Vagina (tissue), 2 donors: ENCODE data around the gene PLA2G4C. TPM values are rescaled to one million over a fixed set of nuclear protein-coding genes. Genes with fewer than 3 reads are reported as not detected.

ENCODE experiments used
- DNase-seq, 2 donors: peaks; one replicate each; pipeline ENCODE4 v3.0.0-alpha.2; 2017; ENCODE audit errors: extremely low spot score in 2 of 2
- H3K27ac ChIP-seq: fragments of 200-600 bp; sonication (generic); one replicate; pipeline ENCODE4 v1.5.1; 2019
- H3K27me3 ChIP-seq: fragments of 200-600 bp; sonication (generic); one replicate; pipeline ENCODE4 v1.5.1; 2019
- H3K36me3 ChIP-seq, 2 donors: fragments of 200-600 bp; sonication (generic); one replicate each; pipeline ENCODE4 v1.5.1; 2017 to 2019
- H3K4me1 ChIP-seq: fragments of 200-600 bp; sonication (generic); one replicate; pipeline ENCODE4 v1.5.1; 2019
- H3K4me3 ChIP-seq, 2 donors: fragments of 200-600 bp; sonication (generic); 1 replicate in 1 of 2; 2 replicates in 1 of 2; pipeline ENCODE4 v1.5.1; 2016 to 2019
- H3K9me3 ChIP-seq: fragments of 200-600 bp; sonication (generic); one replicate; pipeline ENCODE4 v1.5.1; 2019
- POLR2A ChIP-seq, 2 donors: fragments of 450-650 bp; IDR thresholded peaks; one replicate each; pipeline ENCODE4 v1.6.1; 2017; ENCODE audit warnings: antibody characterized with exemption in 2 of 2, mild to moderate bottlenecking in 2 of 2, moderate library complexity in 2 of 2
- POLR2AphosphoS5 ChIP-seq, 2 donors: sonication (generic); formaldehyde crosslinking; IDR thresholded peaks; one replicate each; pipeline ENCODE4 v1.9.0; 2017; ENCODE audit warnings: antibody characterized with exemption in 2 of 2, mild to moderate bottlenecking in 2 of 2, low read depth in 1 of 2; ENCODE audit not compliant: insufficient read depth in 1 of 2
- intact Hi-C: fragments of 100-400 bp; cut with DNase I; formaldehyde crosslinking; loops from one replicate; pipeline ENCODE4 v1.15.1; 2023
- total RNA-seq: library from RNA; depleted of rRNA; stranded (reverse); fragments of >200 nt; gene quantifications from one replicate; pipeline ENCODE4 v1.2.3, GENCODE V29; 2016
- TF ChIP-seq, protein P1 (sequence below), 3 experiments: fragments of 450-650 bp in 2 of 3; fragments of 200-600 bp in 1 of 3; sonication (generic) in 1 of 3; IDR thresholded peaks; one replicate each; pipeline ENCODE4 v1.5.1; 2017 to 2019; ENCODE audit warnings: antibody characterized with exemption in 3 of 3, mild to moderate bottlenecking in 2 of 3, moderate library complexity in 2 of 3

PLA2G4C gene
- total RNA-seq, 1 donor from 2014 or later, result 7.1 TPM

GRCh38 chr19:48121909-48122371, 11.3 kb upstream of the PLA2G4C start:
- intact Hi-C loops, result no loop called here
- Histone ChIP-seq H3K36me3 (no peaks in the 10 kb centered on the region), H3K27ac (peak overlapping the region; percentile 33), H3K27me3 (no peaks in the 10 kb centered on the region), H3K4me1 (no peaks in the 10 kb centered on the region), H3K9me3 (no peaks in the 10 kb centered on the region), H3K4me3 (no peak overlapping the region)
- peak in 1 of 2 donors; percentile 66 for TF ChIP-seq POLR2AphosphoS5 (IDR thresholded peaks at IDR 0.05; ENCODE audit: insufficient read depth in 1 of 2, low read depth in 1 of 2)
- TF ChIP-seq, protein P1, sequence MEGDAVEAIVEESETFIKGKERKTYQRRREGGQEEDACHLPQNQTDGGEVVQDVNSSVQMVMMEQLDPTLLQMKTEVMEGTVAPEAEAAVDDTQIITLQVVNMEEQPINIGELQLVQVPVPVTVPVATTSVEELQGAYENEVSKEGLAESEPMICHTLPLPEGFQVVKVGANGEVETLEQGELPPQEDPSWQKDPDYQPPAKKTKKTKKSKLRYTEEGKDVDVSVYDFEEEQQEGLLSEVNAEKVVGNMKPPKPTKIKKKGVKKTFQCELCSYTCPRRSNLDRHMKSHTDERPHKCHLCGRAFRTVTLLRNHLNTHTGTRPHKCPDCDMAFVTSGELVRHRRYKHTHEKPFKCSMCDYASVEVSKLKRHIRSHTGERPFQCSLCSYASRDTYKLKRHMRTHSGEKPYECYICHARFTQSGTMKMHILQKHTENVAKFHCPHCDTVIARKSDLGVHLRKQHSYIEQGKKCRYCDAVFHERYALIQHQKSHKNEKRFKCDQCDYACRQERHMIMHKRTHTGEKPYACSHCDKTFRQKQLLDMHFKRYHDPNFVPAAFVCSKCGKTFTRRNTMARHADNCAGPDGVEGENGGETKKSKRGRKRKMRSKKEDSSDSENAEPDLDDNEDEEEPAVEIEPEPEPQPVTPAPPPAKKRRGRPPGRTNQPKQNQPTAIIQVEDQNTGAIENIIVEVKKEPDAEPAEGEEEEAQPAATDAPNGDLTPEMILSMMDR (IDR thresholded peaks at IDR 0.05), result no peak
- no peak for DNase-seq

GRCh38 chr19:48121066-48121465, 10.4 kb upstream of the PLA2G4C start:
- DNase-seq, result no peak
- TF ChIP-seq POLR2AphosphoS5 (IDR thresholded peaks at IDR 0.05; ENCODE audit: insufficient read depth in 1 of 2, low read depth in 1 of 2) (no peak), POLR2A (IDR thresholded peaks at IDR 0.05) (no peak)
- TF ChIP-seq, protein P1 (IDR thresholded peaks at IDR 0.05), result no peak

DNA sequence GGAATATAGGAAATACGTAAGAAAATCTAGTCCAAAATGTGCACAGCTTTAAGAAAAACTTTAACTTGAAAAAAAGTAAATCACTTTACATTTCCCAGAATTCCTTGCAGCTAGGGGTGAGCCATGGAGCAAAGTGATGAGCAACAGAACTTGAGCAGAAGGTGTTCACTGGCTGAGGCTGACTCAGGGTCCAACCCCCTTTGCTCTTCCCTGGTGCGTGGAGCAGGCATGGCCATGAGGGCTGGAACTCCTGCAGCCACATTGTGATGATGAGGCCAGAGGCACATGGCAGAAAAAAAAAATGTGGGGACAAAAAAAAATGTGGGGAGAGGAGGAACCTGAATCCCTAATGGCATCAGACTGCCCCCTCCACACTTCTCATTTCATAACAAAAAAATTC, 9.9 kb upstream of the PLA2G4C start:
- intact Hi-C loops, result no loop called here
- TF ChIP-seq POLR2A (IDR thresholded peaks at IDR 0.05), result no peak
- TF ChIP-seq POLR2AphosphoS5 (IDR thresholded peaks at IDR 0.05; ENCODE audit: insufficient read depth in 1 of 2, low read depth in 1 of 2), result no peak
- TF ChIP-seq, protein P1 (IDR thresholded peaks at IDR 0.05), result no peak
- Histone ChIP-seq H3K27me3 (no peaks in the 10 kb centered on the region), H3K27ac (no peak overlapping the region), H3K4me3 (no peak overlapping the region), H3K36me3 (no peaks in the 10 kb centered on the region), H3K4me1 (no peaks in the 10 kb centered on the region), H3K9me3 (no peaks in the 10 kb centered on the region)
- DNase-seq, result no peak

More at GRCh38 chr19:48121066-48121465, 10.4 kb upstream of the PLA2G4C start:
- Histone ChIP-seq H3K4me1 (no peaks in the 10 kb centered on the region), H3K36me3 (no peaks in the 10 kb centered on the region), H3K9me3 (no peaks in the 10 kb centered on the region), H3K4me3 (no peak overlapping the region), H3K27me3 (no peaks in the 10 kb centered on the region), H3K27ac (no peak overlapping the region)
- intact Hi-C loops, result no loop called here

GRCh38 chr19:48118131-48118517, 7.5 kb upstream of the PLA2G4C start:
- Histone ChIP-seq H3K4me3 (no peak overlapping the region), H3K36me3 (no peaks in the 10 kb centered on the region), H3K9me3 (no peaks in the 10 kb centered on the region), H3K27me3 (no peaks in the 10 kb centered on the region), H3K4me1 (no peaks in the 10 kb centered on the region), H3K27ac (no peak overlapping the region)
- TF ChIP-seq, protein P1 (IDR thresholded peaks at IDR 0.05), result no peak
- TF ChIP-seq POLR2A (IDR thresholded peaks at IDR 0.05), result no peak
- TF ChIP-seq POLR2AphosphoS5 (IDR thresholded peaks at IDR 0.05; ENCODE audit: insufficient read depth in 1 of 2, low read depth in 1 of 2), result no peak
- intact Hi-C loops, result no loop called here
- no peak for DNase-seq

GRCh38 chr19:48117515-48118130, 7.0 kb upstream of the PLA2G4C start:
- no peaks in the 10 kb centered on the region for H3K36me3 ChIP-seq
- no peak for TF ChIP-seq POLR2AphosphoS5 (IDR thresholded peaks at IDR 0.05; ENCODE audit: insufficient read depth in 1 of 2, low read depth in 1 of 2)
- TF ChIP-seq, protein P1 (IDR thresholded peaks at IDR 0.05), result no peak
- TF ChIP-seq POLR2A (IDR thresholded peaks at IDR 0.05), result no peak
- no peaks in the 10 kb centered on the region for H3K4me1 ChIP-seq
- H3K4me3 ChIP-seq, result no peak overlapping the region
- DNase-seq, result no peak
- no peaks in the 10 kb centered on the region for H3K27me3 ChIP-seq
- no peak overlapping the region for H3K27ac ChIP-seq
- intact Hi-C loops, result no loop called here
- H3K9me3 ChIP-seq, result no peaks in the 10 kb centered on the region
